Glomerular visceral epithelial cell (primary cell): ENCODE measurements around the gene BCL3.

Experiments
- DNase-seq: peaks from one replicate; pipeline ENCODE4 v3.0.0-alpha.2; 2016; ENCODE audit errors: extremely low spot score

Gene BCL3

GRCh38 chr19:44788971-44789370 is 40.5 kb downstream of the BCL3 start:
- DNase-seq, result no peak

- DNase-seq, result no peak
Measured at GRCh38 chr19:44789943-44790483, 41.5 kb downstream of the BCL3 start.

- no peak for DNase-seq
Measured at GRCh38 chr19:44792281-44792680, 43.8 kb downstream of the BCL3 start.

DNA sequence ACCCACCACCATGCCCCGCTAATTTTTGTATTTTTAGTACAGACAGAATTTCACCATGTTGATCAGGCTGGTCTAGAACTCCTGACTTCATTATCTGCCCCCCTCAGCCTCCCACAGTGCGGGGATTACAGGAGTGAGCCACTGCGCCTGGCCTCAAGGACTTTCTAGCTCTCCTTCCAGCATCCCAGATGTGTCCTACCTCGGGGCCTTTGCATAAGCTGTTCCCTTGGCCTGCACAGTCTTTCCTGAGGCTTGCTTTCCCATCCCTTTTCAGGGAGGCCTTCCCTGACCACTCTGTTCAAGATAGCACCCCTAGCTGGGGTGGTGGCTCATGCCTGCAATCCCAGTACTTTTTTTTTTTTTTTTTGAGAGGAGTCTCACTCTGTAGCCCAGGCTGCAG is 46.1 kb downstream of the BCL3 start:
- no peak for DNase-seq

DNA sequence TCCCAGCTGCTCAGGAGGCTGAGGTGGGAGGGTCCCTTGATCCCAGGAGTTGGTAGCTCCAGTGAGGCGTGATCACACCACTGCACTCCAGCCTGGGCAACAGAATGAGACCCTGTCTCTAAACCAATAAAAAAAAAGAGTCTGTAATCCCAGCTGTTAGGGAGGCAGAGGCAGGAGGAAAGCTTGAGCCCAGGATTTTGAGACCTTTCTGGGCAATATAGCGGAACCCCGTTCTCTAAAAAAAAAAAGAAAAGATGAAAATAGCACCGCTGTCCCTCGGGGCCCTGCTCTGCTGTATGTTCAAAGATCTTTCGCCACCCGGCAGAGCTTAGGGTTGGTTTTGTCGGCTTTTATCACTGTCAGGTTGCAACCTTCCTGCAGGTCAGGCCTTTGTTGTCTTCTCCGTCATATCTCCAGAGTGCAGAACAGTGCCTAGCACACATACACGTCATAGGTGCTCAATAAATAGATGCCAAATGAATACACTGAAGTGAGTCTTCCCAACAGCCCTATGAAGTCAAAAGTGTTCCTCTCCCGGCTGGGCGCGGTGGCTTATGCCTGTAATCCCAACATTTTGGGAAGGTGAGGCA is 47.0 kb downstream of the BCL3 start:
- DNase-seq, result no peak

DNA sequence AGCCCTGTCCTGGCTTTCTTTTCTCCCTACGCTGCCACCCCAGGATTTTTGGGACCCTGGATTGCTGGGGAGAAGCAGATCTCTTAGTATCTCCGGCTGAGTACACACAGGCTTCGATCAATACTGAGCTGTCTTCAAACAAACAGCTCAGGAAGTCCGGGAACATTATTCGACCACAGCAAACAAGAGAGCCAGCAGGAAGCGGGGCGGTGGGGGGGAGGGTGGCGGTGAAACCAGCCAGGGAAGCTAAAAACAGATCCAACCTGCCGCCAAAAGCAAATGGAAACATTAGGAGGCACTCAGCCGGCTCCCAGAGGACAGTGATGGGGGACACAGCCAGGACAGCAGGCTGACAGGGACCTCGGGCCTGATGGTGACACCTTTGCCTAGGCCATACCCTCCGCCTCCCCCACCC is 48.2 kb downstream of the BCL3 start:
- DNase-seq, result no peak

DNA sequence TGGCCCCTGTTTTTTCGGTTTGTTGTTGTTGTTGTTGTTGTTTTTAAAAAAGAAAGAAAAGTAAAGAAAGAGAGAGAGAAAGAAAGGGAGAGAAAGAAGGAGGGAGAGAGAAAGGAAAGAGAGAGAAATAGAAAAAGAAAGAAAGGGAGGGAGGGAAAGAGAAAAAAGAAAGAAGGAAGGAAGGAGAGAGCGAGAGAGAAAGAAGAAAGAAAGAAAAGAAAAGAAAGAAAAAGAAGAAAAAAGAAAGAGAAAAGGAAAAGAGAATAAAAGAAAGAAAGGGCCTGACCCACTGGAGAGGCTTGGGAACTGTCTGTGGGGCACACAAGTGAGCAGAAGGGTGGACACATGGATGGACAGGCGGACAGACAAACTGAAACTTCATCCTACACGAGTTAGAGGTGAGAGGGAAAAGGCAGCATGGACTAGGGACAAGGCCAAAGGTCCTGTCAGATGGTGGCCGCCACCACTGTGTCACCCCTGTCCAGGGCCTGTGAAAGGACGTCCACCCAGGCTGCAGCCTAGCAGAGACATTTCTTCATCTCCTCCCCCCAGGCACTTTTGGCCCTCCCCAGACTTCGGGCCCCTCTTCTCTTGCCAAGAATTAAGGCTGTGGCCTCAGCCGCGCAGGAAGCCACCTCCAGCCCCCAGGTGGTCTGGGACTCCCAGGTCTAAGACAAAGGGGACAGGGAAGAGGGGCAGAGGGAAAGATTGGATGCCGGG is 51.3 kb downstream of the BCL3 start:
- no peak for DNase-seq

GRCh38 chr19:44800461-44800860 is 52.0 kb downstream of the BCL3 start:
- DNase-seq, result peak; percentile 79

- DNase-seq, result no peak
Measured at GRCh38 chr19:44803442-44804428, 55.2 kb downstream of the BCL3 start.

DNA sequence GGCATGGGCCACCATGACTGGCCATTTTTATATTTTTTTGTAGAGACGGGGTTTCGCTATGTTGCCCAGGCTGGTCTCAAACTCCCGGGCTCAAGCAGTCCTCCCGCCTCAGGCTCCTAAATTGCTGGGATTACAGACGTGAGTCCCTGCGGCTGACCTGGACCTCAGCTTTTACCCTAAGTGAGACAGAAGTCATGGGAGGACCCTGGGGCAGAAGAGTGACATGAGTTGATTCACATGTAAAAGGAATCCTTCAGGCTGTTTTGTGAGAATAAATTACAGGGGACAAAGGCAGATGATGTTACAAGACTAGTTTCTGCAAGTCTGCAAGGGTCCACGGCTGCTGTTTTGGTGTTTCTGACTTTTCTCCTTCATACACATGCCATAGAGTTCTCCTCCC is 57.8 kb downstream of the BCL3 start:
- no peak for DNase-seq

- peak; percentile 34 for DNase-seq
Measured at GRCh38 chr19:44807162-44807561, 58.7 kb downstream of the BCL3 start.

DNA sequence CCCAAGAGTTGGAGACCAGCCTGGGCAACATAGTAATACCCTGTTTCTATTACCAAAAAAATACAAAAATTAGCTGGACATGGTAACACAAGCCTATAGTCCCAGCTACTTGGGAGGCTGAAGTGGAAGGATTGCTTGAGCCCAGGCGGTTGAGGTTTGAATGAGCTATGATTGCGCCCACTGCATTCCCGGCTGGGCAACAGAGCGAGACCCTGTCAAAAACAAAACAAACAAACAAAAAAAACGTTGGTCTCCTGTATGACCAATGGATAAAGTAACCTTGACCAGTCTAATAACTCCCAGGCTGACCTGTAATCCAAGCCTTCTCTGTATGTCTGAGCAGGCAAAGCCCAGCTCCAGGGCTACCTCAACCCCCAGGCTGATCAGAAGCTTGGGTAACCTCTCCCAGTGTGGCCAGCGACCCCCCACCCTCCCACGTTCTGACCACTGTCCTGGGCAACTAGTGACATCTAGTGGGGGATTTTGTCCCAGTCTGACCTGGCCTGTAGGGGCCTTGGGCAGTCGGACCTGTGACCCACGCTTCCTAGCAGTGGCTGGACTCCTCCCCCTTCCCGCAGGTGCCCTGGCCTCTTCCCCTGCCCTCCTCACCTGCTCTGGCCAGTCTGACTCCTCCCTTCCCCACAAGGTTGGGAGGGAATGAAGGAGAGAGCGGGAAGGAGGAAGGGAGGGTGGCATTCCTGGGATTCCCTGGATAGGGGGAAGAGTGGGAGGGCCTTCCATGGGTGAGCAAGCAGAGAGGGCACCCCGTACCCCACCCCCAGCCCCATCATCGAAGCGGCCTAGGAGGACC is 59.3 kb downstream of the BCL3 start:
- DNase-seq, result peak; percentile 80

DNA sequence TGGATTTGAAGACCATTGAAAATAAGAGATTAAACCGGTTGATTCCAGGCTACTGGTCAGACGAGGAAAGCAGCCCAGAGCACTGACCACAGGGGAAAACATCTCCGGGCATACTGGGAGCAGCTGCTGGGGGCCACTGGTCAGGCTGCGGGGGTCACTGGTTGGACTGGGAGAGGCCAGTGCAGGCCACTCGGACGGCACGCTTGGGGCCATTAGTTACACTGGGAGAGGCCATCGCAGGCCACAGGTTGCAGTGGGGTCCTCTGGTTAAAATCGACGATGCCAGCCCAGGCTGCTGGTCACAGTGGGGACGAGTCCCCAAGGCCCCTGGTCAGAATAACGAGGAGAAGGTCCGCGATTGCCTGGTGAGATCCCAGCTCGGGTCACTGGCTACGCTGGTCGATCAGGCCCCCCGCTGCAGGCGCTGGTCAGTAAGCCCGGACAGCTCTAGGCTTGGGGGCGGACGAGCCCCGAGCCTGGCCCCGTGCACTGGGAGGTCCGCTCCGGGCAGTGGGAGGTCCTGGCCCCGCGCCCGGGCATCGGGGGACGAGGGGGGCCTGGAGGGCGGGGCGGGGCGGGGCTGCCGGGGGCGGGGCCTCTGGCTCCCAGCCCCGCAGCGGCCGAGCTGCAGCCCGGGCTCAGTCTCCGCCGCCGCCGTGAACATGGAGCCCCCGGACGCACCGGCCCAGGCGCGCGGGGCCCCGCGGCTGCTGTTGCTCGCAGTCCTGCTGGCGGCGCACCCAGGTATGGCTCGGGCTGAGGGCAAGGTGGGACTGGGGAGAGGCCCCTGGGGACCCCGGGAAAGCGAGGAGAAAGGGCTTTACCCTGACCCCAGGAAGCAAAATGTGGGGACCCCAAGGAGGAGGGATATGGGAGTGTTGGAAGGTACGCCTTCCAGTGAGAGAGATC is 60.2 kb downstream of the BCL3 start, which contains the start of gene BCAM:
TSS of gene BCAM (plus strand) at position 641 of the 909 bp plus-strand sequence. CDS start at position 663, 22 bp downstream.
- DNase-seq, result peak; percentile 87
